AG04450 (cell line): ENCODE measurements around the gene AKIRIN1. TPM values are rescaled to one million over a fixed set of nuclear protein-coding genes. Genes with fewer than 3 reads are reported as not detected.

ENCODE experiments used
- CTCF ChIA-PET: fragments of 300-600, 350-600 bp; formaldehyde crosslinking; extraction: SDS; loops from one replicate; lab custom pipeline; 2022; ENCODE audit warnings: antibody characterized with exemption, inconsistent platforms; lab: Charles Lee
- POLR2A ChIA-PET: fragments of 350-600 bp; formaldehyde crosslinking; extraction: SDS; loops from one replicate; lab custom pipeline; 2021; ENCODE audit warnings: antibody characterized with exemption, inconsistent platforms; lab: Yijun Ruan, JAX
- DNase-seq: peaks from one replicate; pipeline ENCODE4 v3.0.0-alpha.2; 2011; ENCODE audit warnings: low read depth, low spot score
- H3K27ac ChIP-seq: one replicate; pipeline ENCODE4 v1.5.1; 2012; ENCODE audit warnings: low read depth, low read length, control low read depth
- H3K27me3 ChIP-seq: one replicate; pipeline ENCODE4 v1.6.0; 2012; ENCODE audit warnings: low read length; ENCODE audit not compliant: control insufficient read depth, insufficient read depth
- H3K4me3 ChIP-seq: 2 replicates; pipeline ENCODE4 v1.5.1; 2011; ENCODE audit warnings: mild to moderate bottlenecking, low read depth, low read length, control low read depth
- H3K9me3 ChIP-seq: 2 replicates; pipeline ENCODE4 v1.5.1; 2012; ENCODE audit warnings: low read length; ENCODE audit not compliant: control insufficient read depth, insufficient read depth
- polyA minus RNA-seq: library from RNA; depleted of rRNA, polyadenylated mRNA; stranded (reverse); fragments of >200 nt; gene quantifications from 2 replicates; pipeline ENCODE4 v1.2.3, GENCODE V29; 2011; rRNA and poly(A)+ RNA removed
- polyA plus RNA-seq: library from polyadenylated mRNA; depleted of rRNA; stranded (reverse); fragments of >200 nt; gene quantifications from 2 replicates; pipeline ENCODE4 v1.2.3, GENCODE V29; 2011; rRNA removed
- TF ChIP-seq, protein P1 (sequence below): IDR thresholded peaks from 2 replicates; pipeline ENCODE4 v1.5.1; 2011; ENCODE audit warnings: low read depth, low read length, control low read depth, inconsistent platforms

AKIRIN1 gene
- polyA plus RNA-seq (62.5 and 74.3 TPM in 2 replicates), polyA minus RNA-seq (24.5 and 45.5 TPM in 2 replicates)

DNA sequence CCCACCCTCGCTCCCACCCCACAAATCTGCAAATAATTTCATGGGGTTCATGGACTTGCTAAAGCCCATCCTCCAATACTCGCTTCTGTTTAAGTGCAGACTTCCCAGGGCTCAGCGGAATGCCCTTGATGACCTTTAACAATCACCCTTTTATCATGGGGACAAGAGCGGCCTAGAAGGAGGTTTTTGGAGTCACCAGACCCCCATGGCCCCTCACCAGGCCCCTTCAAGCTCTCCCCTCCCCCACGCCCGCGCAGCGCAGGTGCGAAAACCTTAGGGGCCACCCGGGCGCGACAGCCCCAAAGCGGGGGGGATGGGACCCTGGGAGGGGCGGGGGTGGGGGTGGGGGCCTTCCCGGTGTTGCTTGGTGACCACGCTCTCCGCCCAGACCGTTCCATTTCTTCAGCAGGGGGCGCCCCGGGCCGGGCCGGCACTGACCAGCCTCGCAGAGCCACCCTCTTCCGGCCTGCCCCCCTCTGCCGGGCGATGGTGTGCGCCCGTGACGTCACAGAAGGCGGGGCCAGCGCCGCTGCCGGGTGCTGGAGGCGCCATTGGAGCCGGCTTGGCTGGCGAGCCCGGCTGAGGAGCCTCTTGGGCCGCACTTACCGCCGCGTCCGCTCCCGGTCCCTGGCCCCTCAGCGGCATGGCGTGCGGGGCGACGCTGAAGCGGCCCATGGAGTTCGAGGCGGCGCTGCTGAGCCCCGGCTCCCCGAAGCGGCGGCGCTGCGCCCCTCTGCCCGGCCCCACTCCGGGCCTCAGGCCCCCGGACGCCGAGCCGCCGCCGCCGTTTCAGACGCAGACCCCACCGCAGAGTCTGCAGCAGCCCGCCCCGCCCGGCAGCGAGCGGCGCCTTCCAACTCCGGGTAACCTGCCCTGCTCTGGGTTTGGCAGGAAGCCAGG lies at the start of gene AKIRIN1:
Gene AKIRIN1, plus strand, starts transcription at position 539 of the 900 bp plus-strand sequence. Its CDS starts 105 bp downstream, at position 644.
- H3K27me3 ChIP-seq: no peaks in the 10 kb centered on the region
- DNase-seq: peak; percentile 92
- H3K4me3 ChIP-seq: peak within 1 kb of the TSS; percentile 87
- H3K9me3 ChIP-seq: no peaks in the 10 kb centered on the region
- CTCF ChIA-PET: interaction anchor here (1.4 kb wide), 1 partner anchor 16 kb away, joined by 4 read pairs; no protein-coding TSS in a partner anchor
- TF ChIP-seq, protein P1, sequence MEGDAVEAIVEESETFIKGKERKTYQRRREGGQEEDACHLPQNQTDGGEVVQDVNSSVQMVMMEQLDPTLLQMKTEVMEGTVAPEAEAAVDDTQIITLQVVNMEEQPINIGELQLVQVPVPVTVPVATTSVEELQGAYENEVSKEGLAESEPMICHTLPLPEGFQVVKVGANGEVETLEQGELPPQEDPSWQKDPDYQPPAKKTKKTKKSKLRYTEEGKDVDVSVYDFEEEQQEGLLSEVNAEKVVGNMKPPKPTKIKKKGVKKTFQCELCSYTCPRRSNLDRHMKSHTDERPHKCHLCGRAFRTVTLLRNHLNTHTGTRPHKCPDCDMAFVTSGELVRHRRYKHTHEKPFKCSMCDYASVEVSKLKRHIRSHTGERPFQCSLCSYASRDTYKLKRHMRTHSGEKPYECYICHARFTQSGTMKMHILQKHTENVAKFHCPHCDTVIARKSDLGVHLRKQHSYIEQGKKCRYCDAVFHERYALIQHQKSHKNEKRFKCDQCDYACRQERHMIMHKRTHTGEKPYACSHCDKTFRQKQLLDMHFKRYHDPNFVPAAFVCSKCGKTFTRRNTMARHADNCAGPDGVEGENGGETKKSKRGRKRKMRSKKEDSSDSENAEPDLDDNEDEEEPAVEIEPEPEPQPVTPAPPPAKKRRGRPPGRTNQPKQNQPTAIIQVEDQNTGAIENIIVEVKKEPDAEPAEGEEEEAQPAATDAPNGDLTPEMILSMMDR: no peak
- POLR2A ChIA-PET: interaction anchor here (0.8 kb wide), 1 partner anchor 11 kb away, joined by 3 read pairs; no protein-coding TSS in a partner anchor
- peak within 1 kb of the TSS; percentile 47 for H3K27ac ChIP-seq

DNA sequence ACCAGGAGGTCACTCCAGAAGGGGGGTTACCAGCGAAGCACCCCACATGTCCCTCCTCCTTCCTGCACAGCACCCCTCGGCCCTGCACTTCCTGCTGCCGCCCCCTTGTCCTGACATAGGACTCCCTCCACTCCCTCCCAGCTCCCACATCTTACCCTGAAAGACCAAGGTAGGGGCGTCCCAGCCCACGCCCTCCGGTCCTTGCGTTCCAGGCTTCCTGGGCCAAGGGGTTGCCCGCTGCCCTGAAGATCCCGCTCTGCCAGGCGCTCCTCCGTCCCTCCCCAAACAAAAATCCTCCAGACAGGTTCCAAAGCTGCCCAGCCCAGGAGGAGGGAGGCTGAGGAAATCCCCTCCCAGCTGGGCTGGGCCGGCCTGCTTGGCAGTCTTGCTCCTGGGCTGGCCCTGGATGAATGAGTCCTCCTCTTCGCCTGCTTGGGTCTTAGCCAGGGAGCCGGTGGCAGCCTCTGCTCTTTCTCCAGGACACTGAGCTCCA lies 49.5 kb upstream of the AKIRIN1 start, which contains the start of gene RHBDL2:
Gene RHBDL2, minus strand, starts transcription at position 304 of the 493 bp plus-strand sequence. CDS start 22,618 bp downstream, outside the sequence.
- ChIA-PET POLR2A (no interaction called here), CTCF (no interaction called here)
- no peak for DNase-seq
- no peaks in the 10 kb centered on the region; the same call in 1 of the 2 replicates for H3K9me3 ChIP-seq
- H3K27me3 ChIP-seq: peaks cover 2% of the 10 kb centered on the region
- H3K4me3 ChIP-seq: peak within 1 kb of the TSS; percentile 49
- H3K27ac ChIP-seq: no peak within 1 kb of the TSS
- TF ChIP-seq, protein P1: no peak

DNA sequence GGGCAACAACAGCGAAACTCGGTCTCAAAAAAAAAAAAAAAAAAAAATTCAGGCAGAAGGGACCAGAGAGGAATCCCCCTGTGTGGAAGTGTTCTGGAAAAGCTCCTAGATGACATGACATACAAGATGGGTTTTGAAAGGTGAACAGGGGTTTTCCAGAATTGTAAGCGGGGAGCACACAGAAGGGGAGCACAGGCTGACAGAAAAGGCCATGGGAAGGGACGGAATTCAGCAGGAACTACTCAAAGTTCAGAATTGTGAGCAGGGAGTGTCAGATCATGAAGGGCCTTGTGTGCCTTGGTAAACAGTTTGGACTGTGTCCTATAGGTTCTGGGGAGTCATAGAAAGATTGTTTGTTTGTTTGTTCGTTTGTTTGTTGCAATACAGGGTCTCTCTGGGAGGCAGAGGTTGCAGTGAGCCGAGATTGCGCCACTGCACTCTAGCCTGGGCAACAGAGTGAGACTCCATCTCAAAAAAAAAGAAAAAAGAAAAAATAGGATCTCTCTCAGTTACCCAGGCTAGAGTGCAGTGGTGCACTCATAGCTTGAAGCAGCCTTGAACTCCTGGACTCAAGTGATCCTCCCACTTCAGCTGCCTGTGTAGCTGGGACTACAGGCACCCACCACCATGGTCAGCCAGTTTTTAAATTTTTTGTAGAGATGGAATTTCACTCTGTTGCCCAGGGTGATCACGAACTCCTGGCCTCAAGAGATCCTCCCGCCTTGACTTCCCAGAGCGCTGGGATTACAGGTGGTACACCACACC lies 48.2 kb upstream of the AKIRIN1 start:
- Histone ChIP-seq H3K27me3 (peaks cover 2% of the 10 kb centered on the region), H3K27ac (no peak overlapping the region), H3K9me3 (peaks cover 4% of the 10 kb centered on the region), H3K4me3 (no peak overlapping the region)
- ChIA-PET POLR2A (no interaction called here), CTCF (interaction anchor here (0.6 kb wide), 1 partner anchor 30 kb away, joined by 6 read pairs; no protein-coding TSS in a partner anchor)
- DNase-seq: no peak
- TF ChIP-seq, protein P1: no peak

- DNase-seq: no peak
- ChIA-PET CTCF (no interaction called here), POLR2A (no interaction called here)
- peaks cover 2% of the 10 kb centered on the region for H3K27me3 ChIP-seq
- H3K27ac ChIP-seq: no peak overlapping the region
- no peak overlapping the region for H3K4me3 ChIP-seq
- TF ChIP-seq, protein P1: no peak
- peaks cover 4% of the 10 kb centered on the region for H3K9me3 ChIP-seq
Observed at GRCh38 chr1:38944547-38944946, 46.5 kb upstream of the AKIRIN1 start.
